Renal cortex interstitium (tissue), 11 donors: ENCODE results near the gene CPB1. TPM values are rescaled to one million over a fixed set of nuclear protein-coding genes. Genes with fewer than 3 reads are reported as not detected.

ENCODE experiments used
- DNase-seq, 11 donors: peaks; one replicate each; pipeline ENCODE4 v3.0.0-alpha.2; 2013; ENCODE audit warnings: low read depth in 9 of 11, low spot score in 4 of 11; ENCODE audit errors: extremely low read depth in 1 of 11
- polyA plus RNA-seq, 3 donors: library from polyadenylated mRNA; unstranded; fragments of 120-200 nt; gene quantifications; one replicate each; pipeline ENCODE4 v1.2.1, GENCODE V29; 2013; ENCODE audit not compliant: insufficient read length in 3 of 3

The CPB1 gene
- polyA plus RNA-seq, 3 donors: 0.53 to 1.4 (median 0.96) TPM

GRCh38 chr3:148820361-148821245 lies 7.0 kb upstream of the CPB1 start:
- no peak for DNase-seq

DNA sequence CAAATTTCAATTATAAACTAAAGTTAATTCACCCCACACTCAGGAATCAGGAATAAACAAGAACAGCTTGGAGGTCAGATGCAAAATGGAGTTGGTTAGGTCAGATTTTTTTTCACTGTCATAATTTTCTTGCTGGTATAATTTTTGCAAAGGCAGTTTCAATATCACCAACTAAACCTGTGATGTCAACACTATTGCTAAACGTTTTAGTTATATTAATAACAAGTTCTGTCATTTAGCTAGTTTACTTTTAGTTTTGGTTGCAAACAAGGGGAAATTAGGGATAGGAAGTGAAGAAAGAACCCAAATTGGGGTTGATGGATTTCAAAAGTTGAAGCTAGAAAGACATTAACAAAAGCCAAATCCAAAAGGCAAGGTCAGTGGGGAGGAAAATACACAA lies 4.6 kb upstream of the CPB1 start:
- DNase-seq: no peak

GRCh38 chr3:148825476-148825875 lies 2.1 kb upstream of the CPB1 start:
- DNase-seq: no peak

GRCh38 chr3:148828136-148828690 lies 602 bp downstream of the CPB1 start:
- DNase-seq: peak in 2 of 11 donors; percentile 12 to 24

DNA sequence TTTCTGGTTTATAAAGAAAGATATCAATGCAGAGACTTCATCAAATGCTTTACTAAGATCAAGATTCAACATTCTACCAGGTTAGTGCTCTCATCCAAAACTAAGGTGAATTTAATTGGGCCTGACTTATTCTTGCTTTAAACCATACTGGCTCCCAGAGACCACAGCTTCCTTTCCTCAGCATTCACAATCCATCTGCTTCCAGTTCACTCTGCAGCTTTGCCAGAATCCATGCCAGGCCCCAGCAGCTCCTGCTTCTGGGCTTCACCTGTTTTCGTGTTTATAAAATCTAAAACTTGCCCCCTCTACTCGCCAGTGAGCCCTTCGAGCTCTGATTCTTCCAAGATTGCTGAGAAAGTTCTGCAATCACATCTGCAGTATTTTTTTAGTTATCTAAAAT lies 2.3 kb downstream of the CPB1 start:
- DNase-seq: no peak

GRCh38 chr3:148833223-148833622 lies 5.6 kb downstream of the CPB1 start:
- DNase-seq: no peak

- no peak for DNase-seq
Observed at GRCh38 chr3:148839805-148840204, 12.2 kb downstream of the CPB1 start.

GRCh38 chr3:148840451-148840850 lies 12.8 kb downstream of the CPB1 start:
- no peak for DNase-seq

DNA sequence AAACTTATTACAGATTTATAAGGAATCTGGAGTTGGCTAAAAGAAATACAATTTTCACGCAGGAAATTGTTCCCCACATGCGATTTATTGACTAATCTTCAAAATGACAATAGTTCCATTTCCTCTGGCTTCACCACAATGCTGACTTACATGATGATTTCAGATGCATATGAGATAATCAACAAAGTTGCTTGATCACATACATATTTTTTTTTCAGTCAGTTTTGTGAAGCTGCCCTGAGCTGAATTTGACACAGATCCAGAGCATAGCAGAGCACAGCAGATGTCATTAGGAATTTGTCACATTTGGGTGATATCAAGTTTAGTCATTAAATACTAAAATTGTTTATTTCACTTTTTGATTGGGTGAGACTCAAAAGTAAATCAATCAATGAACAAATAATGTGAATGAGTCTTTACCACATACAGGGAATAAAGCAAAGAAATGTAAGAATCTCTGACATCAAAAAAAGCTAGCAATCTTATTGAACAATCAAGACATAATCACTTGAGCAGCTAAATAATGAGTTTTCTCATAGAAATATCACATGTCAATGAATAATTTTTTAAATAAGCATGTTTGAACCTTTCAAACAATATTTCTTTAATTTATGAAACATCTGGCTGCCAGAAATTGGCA lies 18.3 kb downstream of the CPB1 start:
- no peak for DNase-seq

- DNase-seq: no peak
Observed at GRCh38 chr3:148847351-148847750, 19.7 kb downstream of the CPB1 start.

GRCh38 chr3:148848410-148848809 lies 20.8 kb downstream of the CPB1 start:
- no peak for DNase-seq

GRCh38 chr3:148852271-148852992 lies 24.8 kb downstream of the CPB1 start:
- no peak for DNase-seq

- DNase-seq: no peak
Observed at GRCh38 chr3:148853076-148853475, 25.5 kb downstream of the CPB1 start.

- DNase-seq: no peak
Observed at GRCh38 chr3:148854061-148854460, 26.4 kb downstream of the CPB1 start.

- DNase-seq: no peak
Observed at GRCh38 chr3:148856384-148856783, 28.8 kb downstream of the CPB1 start.

GRCh38 chr3:148857316-148857715 lies 29.7 kb downstream of the CPB1 start:
- DNase-seq: no peak

GRCh38 chr3:148861277-148861869 lies 33.8 kb downstream of the CPB1 start:
- peak in 5 of 11 donors; percentile 6 to 25 (median 9) for DNase-seq

- no peak for DNase-seq
Observed at GRCh38 chr3:148863297-148863696, 35.7 kb downstream of the CPB1 start.

GRCh38 chr3:148863814-148864213 lies 36.2 kb downstream of the CPB1 start:
- no peak for DNase-seq
